Kidney (tissue), 14 donors: ENCODE data around the gene CPNE2. TPM values are rescaled to one million over a fixed set of nuclear protein-coding genes. Genes with fewer than 3 reads are reported as not detected.

Experiments used
- DNase-seq, 5 donors: peaks; one replicate each; pipeline ENCODE4 v3.0.0-alpha.2; 2013 to 2020
- FAIRE-seq: peaks from 2 replicates; lab custom pipeline; 2012; peaks lifted over from hg19 to GRCh38; lab: Jason Lieb, UNC
- H3K27ac ChIP-seq, 2 donors: one replicate each; pipeline ENCODE4 v1.7.0; 2013; ENCODE audit warnings: low read depth in 2 of 2, low read length in 2 of 2, inconsistent platforms in 1 of 2
- H3K27me3 ChIP-seq: one replicate; pipeline ENCODE4 v1.7.1; 2013; ENCODE audit warnings: low read length, inconsistent platforms; ENCODE audit not compliant: control insufficient read depth, insufficient read depth
- H3K36me3 ChIP-seq, 3 donors: one replicate each; pipeline versions ENCODE4 v1.7.0 to v1.7.1; 2013; ENCODE audit warnings: low read length in 3 of 3, control low read depth in 1 of 3, inconsistent platforms in 1 of 3; ENCODE audit not compliant: insufficient read depth in 3 of 3, control insufficient read depth in 2 of 3
- H3K4me1 ChIP-seq, 3 donors: one replicate each; pipeline versions ENCODE4 v1.7.0 to v1.7.1; 2013; ENCODE audit warnings: low read length in 3 of 3, inconsistent platforms in 1 of 3, low read depth in 1 of 3; ENCODE audit not compliant: control insufficient read depth in 2 of 3, insufficient read depth in 2 of 3
- H3K4me3 ChIP-seq, 3 donors: one replicate each; pipeline versions ENCODE4 v1.7.0 to v1.8.1; 2013; ENCODE audit warnings: low read length in 3 of 3, control low read depth in 1 of 3, inconsistent platforms in 1 of 3
- H3K9ac ChIP-seq, 3 donors: one replicate each; pipeline versions ENCODE4 v1.7.0 to v1.7.1; 2013; ENCODE audit warnings: low read length in 3 of 3, control low read depth in 1 of 3, inconsistent platforms in 1 of 3
- H3K9me3 ChIP-seq, 3 donors: one replicate each; pipeline versions ENCODE4 v1.7.0 to v1.7.1; 2013; ENCODE audit warnings: low read length in 3 of 3, control low read depth in 1 of 3, inconsistent platforms in 1 of 3; ENCODE audit not compliant: control insufficient read depth in 2 of 3, insufficient read depth in 1 of 3
- intact Hi-C: fragments of 100-400 bp; cut with DNase I; formaldehyde crosslinking; loops from one replicate; pipeline ENCODE4 v1.11.1; 2022
- polyA plus RNA-seq: library from polyadenylated mRNA; stranded (reverse); fragments of 350-450 nt; fragmentation: Illumina TruSeq; extraction: RNeasy Lipid Tissue Mini Kit (QIAGEN cat#74804); gene quantifications from one replicate; pipeline ENCODE4 v1.2.3, GENCODE V29; 2014; ENCODE audit warnings: low read depth, low replicate concordance; ENCODE audit not compliant: insufficient read depth
- total RNA-seq: library from RNA; stranded (reverse); fragmentation: NEBNext Ultra II Directional; extraction: Animal tissue kit (Norgen Biotek cat#: 25700); gene quantifications from one replicate; pipeline ENCODE4 v1.2.1, GENCODE V29; 2021
- TF ChIP-seq, protein P1 (sequence below): IDR thresholded peaks from 3 replicates; pipeline ENCODE4 v1.5.1; 2012; ENCODE audit warnings: mild to moderate bottlenecking, moderate library complexity, borderline replicate concordance; ENCODE audit not compliant: insufficient read depth; ENCODE audit errors: extremely low read depth
- donor health status: control.
- donor health status: control.
- donor health status: control.
- donor health status: control.
- donor health status: control.
- donor health status: DM: yes; HTN: yes; CAD: no.
- donor health status: Normal renal cell carcinoma (clear cell type).

The CPNE2 gene
- total and polyA plus RNA-seq, 2 donors from 2014 or later, result 24.1 to 33.1 TPM

DNA sequence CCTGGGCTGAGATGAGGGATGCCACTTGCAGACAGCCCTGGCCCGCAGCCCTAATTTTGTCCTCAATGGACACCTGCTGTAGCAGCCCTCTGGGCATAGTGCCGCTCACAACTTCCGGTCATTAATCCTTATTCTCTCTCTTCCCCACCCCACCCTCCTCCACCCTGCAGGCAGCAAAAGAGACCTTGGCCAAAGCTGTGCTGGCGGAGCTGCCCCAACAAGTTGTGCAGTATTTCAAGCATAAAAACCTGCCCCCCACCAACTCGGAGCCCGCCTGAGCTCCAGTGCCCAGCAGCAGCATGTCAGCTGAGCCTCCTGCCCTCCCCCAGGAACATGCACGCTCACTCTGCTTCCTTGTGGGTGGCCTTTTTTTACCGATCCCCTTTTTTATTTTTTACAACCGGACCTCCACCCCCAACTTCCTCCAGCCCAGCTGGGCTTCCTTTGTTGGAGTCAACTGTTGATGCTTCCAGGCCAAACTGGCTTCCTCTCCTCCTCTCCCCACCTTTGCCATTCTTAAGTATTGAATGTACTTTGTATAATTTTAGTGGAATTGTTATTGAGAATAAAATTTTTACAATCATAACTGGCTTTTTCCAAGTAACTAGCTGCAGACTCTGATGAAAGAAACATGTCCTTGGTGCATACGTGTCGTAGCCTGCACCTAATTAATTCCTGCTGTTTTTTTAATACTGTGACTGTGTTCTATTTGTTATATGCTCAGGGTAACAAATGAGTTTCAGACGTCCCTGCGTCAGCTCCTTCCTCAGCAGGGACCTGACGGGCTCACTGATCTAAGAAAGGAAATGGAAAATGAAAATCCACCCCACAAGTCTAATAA lies 55.2 kb downstream of the CPNE2 start:
- Histone ChIP-seq H3K27ac (peak overlapping the region; percentile 16 to 41), H3K9me3 (no peaks in the 10 kb centered on the region), H3K9ac (peak overlapping the region in 1 of 3 donors; percentile 1), H3K27me3 (no peaks in the 10 kb centered on the region), H3K36me3 (peaks cover 0 to 4% (median under 1%) of the 10 kb centered on the region in 3 donors), H3K4me1 (peaks cover 0 to 41% (median 28%) of the 10 kb centered on the region in 3 donors), H3K4me3 (no peak overlapping the region)
- TF ChIP-seq, protein P1, sequence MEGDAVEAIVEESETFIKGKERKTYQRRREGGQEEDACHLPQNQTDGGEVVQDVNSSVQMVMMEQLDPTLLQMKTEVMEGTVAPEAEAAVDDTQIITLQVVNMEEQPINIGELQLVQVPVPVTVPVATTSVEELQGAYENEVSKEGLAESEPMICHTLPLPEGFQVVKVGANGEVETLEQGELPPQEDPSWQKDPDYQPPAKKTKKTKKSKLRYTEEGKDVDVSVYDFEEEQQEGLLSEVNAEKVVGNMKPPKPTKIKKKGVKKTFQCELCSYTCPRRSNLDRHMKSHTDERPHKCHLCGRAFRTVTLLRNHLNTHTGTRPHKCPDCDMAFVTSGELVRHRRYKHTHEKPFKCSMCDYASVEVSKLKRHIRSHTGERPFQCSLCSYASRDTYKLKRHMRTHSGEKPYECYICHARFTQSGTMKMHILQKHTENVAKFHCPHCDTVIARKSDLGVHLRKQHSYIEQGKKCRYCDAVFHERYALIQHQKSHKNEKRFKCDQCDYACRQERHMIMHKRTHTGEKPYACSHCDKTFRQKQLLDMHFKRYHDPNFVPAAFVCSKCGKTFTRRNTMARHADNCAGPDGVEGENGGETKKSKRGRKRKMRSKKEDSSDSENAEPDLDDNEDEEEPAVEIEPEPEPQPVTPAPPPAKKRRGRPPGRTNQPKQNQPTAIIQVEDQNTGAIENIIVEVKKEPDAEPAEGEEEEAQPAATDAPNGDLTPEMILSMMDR, result no peak
- FAIRE-seq (no peak), DNase-seq (peak in 3 of 5 donors; percentile 59 to 78 (median 60))
- intact Hi-C loops, result no loop called here

DNA sequence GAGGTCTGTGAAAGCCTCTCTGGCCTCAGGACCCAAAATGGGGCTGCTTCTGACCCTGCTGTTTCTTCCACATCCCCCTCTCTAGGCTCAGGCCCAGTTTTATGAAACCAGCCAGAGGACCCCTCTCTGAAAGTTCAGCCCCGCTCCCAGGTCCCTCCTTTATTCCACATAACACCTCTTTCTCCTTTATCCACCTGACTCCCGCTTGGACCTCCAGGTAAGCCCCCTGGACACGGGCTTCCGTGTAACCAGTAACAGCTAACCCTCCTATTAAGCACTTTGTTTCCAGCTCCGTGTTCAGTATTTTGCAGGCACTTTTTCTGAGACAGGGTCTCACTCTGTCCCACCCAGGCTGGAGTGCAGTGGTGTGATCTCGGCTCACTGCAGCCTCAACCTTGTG lies 56.1 kb downstream of the CPNE2 start:
- Histone ChIP-seq H3K36me3 (peaks cover under 1 to 11% (median 8%) of the 10 kb centered on the region in 3 donors), H3K27ac (peak overlapping the region; percentile 16 to 41), H3K27me3 (no peaks in the 10 kb centered on the region), H3K4me1 (peaks cover 0 to 37% (median 28%) of the 10 kb centered on the region in 3 donors), H3K9me3 (no peaks in the 10 kb centered on the region), H3K9ac (peak overlapping the region in 1 of 3 donors; percentile 1), H3K4me3 (no peak overlapping the region)
- intact Hi-C loops, result no loop called here
- no peak for FAIRE-seq
- TF ChIP-seq, protein P1, result no peak
- no peak for DNase-seq

DNA sequence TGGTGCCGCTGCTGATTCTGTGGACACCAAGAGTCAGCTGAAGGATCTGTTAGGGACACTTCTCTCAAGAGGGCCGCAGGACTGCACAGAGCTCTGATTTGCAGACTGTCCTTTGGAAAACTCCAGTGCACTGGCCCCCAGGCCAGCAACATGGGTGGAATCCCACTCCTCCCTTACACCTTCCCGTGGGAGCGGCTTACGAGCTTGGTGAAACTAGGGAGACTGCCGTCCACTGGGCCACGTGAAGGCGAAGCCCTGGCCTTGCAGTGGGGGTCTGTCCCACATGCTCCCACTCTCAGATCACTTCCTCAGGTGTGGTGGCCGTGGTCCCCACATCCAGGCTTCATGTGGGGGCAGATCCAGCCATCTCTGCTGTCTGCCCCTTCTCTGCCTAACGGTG lies 57.0 kb downstream of the CPNE2 start:
- Histone ChIP-seq H3K4me1 (peaks cover 0 to 35% (median 28%) of the 10 kb centered on the region in 3 donors), H3K4me3 (no peak overlapping the region), H3K27me3 (no peaks in the 10 kb centered on the region), H3K27ac (no peak overlapping the region), H3K36me3 (peaks cover 3 to 20% (median 15%) of the 10 kb centered on the region in 3 donors), H3K9me3 (no peaks in the 10 kb centered on the region), H3K9ac (no peak overlapping the region)
- FAIRE-seq (no peak), DNase-seq (no peak)
- TF ChIP-seq, protein P1, result no peak
- intact Hi-C loops, result no loop called here
